Measurements from ENCODE around the gene PARVG. TPM values are rescaled to one million over a fixed set of nuclear protein-coding genes. Genes with fewer than 3 reads are reported as not detected.

Gene PARVG
- total and polyA plus RNA-seq, 2 donors (not counting 3 experiments of a cell fraction or from before 2014, with no cell fraction given), result 0.82 TPM; not detected in 1

DNA sequence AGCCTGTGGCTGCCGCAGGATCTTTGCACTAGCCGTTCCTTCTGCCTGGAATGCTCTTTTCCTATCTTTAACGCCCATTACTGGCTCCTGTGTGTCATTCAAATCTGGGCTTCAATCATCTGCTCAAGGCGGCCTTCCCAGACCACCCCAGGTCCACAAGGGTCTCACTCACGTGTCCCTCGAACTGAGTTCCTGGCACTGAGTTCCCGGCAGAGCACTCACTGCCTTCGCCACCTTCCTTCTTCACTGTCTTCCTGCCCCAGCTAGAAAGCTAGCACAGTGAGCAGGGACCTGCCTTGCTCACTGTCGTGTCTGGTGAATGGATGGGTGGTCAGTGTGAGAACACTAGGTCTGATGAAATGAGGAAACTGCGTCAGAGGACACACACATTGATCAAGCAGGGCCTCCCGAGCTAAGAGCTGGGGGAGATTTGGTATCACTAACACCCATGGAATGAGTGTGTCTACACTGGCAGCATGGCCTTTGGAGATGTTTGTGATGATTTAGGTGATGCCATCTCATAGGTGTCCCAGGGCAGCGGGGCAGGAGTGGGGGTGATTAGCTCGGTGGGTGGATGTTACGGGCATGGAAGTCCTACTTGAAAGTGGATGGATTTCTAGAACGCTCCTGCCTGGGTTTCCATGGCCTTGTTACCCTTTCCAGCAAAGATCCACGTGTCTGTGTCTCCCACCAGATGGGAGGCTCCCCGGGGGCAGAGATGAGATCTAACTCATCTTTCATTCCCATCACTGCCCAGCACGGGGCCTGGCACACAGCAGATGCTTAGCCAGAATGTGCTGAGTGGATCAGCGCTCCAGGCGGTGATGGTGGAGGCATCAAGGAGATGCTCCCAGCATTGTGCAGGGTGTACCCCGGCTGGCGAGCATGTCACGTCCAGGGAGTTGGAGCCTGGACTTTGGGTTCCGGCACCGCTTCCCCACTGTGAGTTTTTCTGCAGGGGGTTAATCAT lies 67.5 kb downstream of the PARVG start:
- no peak overlapping the region for H3K4me2 ChIP-seq (ENCODE audit: insufficient read depth, low read length)
- no TSS peak for BruUV-seq (replicated peaks)
- no peak overlapping the region for H3K9ac ChIP-seq (replicated peaks; ENCODE audit: extremely low read depth, insufficient read depth, low read length)
- dilution Hi-C loops (cut with MboI; ENCODE audit: extremely low pct_ligation_motif_present, low sequenced_read_pairs) (no loop called here), intact Hi-C loops (cut with micrococcal nuclease) (no loop called here)
- no peak overlapping the region for H3K27ac ChIP-seq (ENCODE audit: insufficient read depth, low read depth, low read length)
- no peaks in the 10 kb centered on the region for H3K79me2 ChIP-seq (ENCODE audit: control insufficient read depth, insufficient read depth, low read length)
- POLR2A ChIA-PET, result no interaction called here
- FAIRE-seq (no peak), DNase-seq (ENCODE audit: low read depth, low spot score) (no peak)
- no peaks in the 10 kb centered on the region for H3K4me1 ChIP-seq (ENCODE audit: control insufficient read depth, extremely low read depth, insufficient read depth, low read length)
- no peaks in the 10 kb centered on the region for H3K9me1 ChIP-seq (replicated peaks; ENCODE audit: control insufficient read depth, extremely low read depth, insufficient read depth, low read length)
- TF ChIP-seq FOS (IDR thresholded peaks at IDR 0.05; ENCODE audit: borderline replicate concordance, insufficient read depth, low read length), result no peak
- no peak for TF ChIP-seq GATA2 (IDR thresholded peaks at IDR 0.05; ENCODE audit: insufficient read depth, insufficient read length, low read depth, low read length)
- no peak for TF ChIP-seq POLR2A (IDR thresholded peaks at IDR 0.05; ENCODE audit: low read depth, low read length)
- TF ChIP-seq EZH2 (IDR thresholded peaks at IDR 0.05; ENCODE audit: borderline replicate concordance, low read depth, low read length, severe bottlenecking), result no peak
- TF ChIP-seq JUN (IDR thresholded peaks at IDR 0.05; ENCODE audit: borderline replicate concordance, insufficient read depth, insufficient read length, low read depth), result no peak
- TF ChIP-seq, protein P1, sequence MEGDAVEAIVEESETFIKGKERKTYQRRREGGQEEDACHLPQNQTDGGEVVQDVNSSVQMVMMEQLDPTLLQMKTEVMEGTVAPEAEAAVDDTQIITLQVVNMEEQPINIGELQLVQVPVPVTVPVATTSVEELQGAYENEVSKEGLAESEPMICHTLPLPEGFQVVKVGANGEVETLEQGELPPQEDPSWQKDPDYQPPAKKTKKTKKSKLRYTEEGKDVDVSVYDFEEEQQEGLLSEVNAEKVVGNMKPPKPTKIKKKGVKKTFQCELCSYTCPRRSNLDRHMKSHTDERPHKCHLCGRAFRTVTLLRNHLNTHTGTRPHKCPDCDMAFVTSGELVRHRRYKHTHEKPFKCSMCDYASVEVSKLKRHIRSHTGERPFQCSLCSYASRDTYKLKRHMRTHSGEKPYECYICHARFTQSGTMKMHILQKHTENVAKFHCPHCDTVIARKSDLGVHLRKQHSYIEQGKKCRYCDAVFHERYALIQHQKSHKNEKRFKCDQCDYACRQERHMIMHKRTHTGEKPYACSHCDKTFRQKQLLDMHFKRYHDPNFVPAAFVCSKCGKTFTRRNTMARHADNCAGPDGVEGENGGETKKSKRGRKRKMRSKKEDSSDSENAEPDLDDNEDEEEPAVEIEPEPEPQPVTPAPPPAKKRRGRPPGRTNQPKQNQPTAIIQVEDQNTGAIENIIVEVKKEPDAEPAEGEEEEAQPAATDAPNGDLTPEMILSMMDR (IDR thresholded peaks at IDR 0.05; ENCODE audit: extremely low read depth in 1 of 2, insufficient read depth in 1 of 2, low read depth in 1 of 2, low read length in 2 of 2), result no peak
- TF ChIP-seq, protein P2, sequence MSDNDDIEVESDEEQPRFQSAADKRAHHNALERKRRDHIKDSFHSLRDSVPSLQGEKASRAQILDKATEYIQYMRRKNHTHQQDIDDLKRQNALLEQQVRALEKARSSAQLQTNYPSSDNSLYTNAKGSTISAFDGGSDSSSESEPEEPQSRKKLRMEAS (IDR thresholded peaks at IDR 0.05; ENCODE audit: insufficient read depth, insufficient read length), result no peak
- no peak for TF ChIP-seq POLR2AphosphoS5 (IDR thresholded peaks at IDR 0.05; ENCODE audit: insufficient read depth, low read depth, low read length)
- CTCF ChIA-PET, result no interaction called here
- H3K9me3 ChIP-seq (replicated peaks; ENCODE audit: control insufficient read depth, insufficient read depth, low read length), result no peaks in the 10 kb centered on the region
- no peak overlapping the region for H2AFZ ChIP-seq (ENCODE audit: low read depth, low read length)
- H3K36me3 ChIP-seq (ENCODE audit: control insufficient read depth in 2 of 2, extremely low read depth in 1 of 2, insufficient read depth in 2 of 2, low read length in 2 of 2), result no peaks in the 10 kb centered on the region
- H3K4me3 ChIP-seq (replicated peaks in 1 of 3; ENCODE audit: insufficient read depth in 1 of 3, low read depth in 1 of 3, low read length in 3 of 3), result no peak overlapping the region
- no peaks in the 10 kb centered on the region for H4K20me1 ChIP-seq (replicated peaks; ENCODE audit: control insufficient read depth, extremely low read depth, insufficient read depth, low read length)
- no peaks in the 10 kb centered on the region for H3K27me3 ChIP-seq (ENCODE audit: control insufficient read depth in 2 of 2, insufficient read depth in 2 of 2, low read length in 2 of 2)

Data from endothelial cell of umbilical vein (primary cell).